NCI-H2196 treated with DMSO at 0.1 percent for 48 hours (cell line): Measurements from ENCODE around the gene PKP4.

Experiments
- DNase-seq: peaks from one replicate; lab custom pipeline; 2025; ENCODE audit not compliant: unreplicated experiment; lab: John Stamatoyannopoulos, UW

The PKP4 gene

DNA sequence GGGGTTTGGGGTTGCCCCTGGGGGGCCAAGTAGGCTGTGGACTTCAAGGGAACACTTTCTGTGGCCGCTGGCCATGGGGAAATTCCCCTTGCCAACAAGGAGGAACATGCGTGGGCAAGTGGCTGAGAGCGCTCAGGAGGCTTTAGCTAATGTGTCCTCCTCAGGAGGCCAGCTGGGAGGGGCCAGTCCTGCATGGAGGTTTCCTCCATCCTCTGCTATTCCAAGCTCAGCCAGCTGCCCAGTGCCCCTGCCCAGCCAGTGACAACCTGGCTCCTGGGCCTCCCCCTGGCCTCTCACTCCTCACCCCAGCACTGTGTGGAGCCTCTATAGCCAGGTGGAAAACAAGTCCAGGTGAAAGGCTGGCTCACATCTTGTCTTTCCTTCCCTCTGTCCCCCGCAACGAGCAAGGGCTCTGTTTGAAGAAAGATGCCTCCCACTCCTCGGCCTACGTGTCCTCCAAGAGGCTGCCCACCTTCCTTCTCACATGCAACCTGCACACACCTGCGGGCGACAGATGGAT lies 273.9 kb downstream of the PKP4 start:
- no peak for DNase-seq

DNA sequence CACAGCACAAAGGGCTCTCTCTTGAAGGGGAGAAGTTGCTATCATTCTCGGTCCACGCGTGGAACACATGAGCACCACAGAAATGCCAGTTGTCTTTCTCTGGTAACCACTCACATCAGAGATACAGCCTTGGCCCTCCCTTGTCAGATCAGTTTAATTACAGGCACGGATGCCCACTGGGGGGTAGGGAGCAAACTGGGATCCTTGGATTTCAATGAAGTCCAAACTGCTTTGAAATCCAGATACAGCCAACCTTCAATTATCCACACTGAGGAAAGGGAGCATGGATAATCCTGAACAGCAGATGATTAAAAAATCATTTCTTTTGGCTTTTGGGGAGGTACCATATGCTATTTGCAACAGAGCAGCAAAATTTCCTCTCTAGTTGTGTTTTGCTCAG lies 274.6 kb downstream of the PKP4 start:
- DNase-seq, result no peak
